LNCaP clone FGC (cell line): ENCODE measurements around the gene AKAP7.

Experiments
- DNase-seq: peaks from one replicate; pipeline ENCODE4 v3.0.0-alpha.2; 2011; ENCODE audit warnings: low read depth
- H3K4me3 ChIP-seq: 2 replicates; pipeline ENCODE4 v1.5.1; 2011; ENCODE audit warnings: mild to moderate bottlenecking, low read depth, low read length, control low read depth
- TF ChIP-seq, protein P1 (sequence below): IDR thresholded peaks from 2 replicates; pipeline ENCODE4 v1.5.1; 2012; ENCODE audit warnings: mild to moderate bottlenecking; ENCODE audit not compliant: control insufficient read depth, insufficient read depth; ENCODE audit errors: extremely low read depth

AKAP7 gene

DNA sequence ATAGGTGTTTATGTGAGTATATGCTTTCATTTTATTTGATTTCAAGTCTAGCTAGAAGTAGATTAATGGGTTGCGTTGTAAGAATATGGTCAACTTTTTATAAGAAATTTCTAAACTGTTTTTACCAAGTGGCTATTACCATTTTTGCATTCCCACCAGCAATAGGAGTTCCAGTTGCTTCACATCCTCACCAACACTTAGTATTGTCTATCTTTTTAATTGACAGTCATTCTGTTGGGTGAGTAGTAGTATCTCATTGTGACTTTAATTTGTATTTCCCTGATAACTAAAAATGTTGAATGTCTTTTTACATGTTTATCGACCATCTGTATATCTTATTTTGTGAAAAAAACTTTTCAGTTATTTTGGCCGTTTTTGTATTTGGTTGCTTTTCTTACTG is 135.3 kb downstream of the AKAP7 start:
- no peak for DNase-seq
- TF ChIP-seq, protein P1, sequence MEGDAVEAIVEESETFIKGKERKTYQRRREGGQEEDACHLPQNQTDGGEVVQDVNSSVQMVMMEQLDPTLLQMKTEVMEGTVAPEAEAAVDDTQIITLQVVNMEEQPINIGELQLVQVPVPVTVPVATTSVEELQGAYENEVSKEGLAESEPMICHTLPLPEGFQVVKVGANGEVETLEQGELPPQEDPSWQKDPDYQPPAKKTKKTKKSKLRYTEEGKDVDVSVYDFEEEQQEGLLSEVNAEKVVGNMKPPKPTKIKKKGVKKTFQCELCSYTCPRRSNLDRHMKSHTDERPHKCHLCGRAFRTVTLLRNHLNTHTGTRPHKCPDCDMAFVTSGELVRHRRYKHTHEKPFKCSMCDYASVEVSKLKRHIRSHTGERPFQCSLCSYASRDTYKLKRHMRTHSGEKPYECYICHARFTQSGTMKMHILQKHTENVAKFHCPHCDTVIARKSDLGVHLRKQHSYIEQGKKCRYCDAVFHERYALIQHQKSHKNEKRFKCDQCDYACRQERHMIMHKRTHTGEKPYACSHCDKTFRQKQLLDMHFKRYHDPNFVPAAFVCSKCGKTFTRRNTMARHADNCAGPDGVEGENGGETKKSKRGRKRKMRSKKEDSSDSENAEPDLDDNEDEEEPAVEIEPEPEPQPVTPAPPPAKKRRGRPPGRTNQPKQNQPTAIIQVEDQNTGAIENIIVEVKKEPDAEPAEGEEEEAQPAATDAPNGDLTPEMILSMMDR = no peak

DNA sequence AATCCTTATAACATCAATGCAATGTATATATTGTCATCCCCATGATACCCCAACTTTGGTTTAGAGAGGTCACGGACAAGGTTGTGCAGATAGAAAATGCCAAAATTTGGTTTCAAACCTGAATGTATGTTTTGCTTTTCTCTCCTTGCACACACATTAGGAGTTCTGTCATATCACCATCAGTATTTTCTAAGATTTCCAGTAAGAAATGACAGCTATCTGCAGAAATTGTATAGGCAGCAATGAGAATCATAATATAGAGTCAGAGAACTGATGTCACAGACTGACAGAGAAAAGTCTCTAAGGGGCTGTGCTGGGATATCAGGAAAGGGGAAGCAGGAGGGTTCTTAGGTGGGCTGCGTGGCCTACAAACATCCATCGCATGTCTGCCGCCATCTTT is 140.0 kb downstream of the AKAP7 start:
- DNase-seq = no peak
- H3K4me3 ChIP-seq = no peak overlapping the region
- TF ChIP-seq, protein P1 = no peak

More for the DNA sequence above, 135.3 kb downstream of the AKAP7 start:
- H3K4me3 ChIP-seq = no peak overlapping the region

DNA sequence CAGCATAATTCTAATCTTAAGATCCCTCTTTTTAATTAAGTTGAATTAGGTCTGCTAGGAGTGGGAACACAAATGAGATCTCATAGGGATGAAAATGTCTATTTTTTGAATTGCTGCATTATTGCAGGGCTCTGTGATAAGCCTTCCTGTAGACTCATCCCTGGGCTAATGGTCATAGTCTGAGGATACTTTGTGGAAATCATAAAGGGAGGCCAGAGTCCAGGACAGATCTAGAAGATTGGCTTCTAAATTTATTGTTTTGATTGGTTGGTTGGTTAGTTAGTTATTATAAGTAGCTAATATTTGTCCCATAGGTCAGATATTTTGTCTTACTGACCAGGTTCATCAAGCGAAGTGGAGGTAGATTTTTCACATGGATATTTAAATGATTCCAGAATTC is 142.3 kb downstream of the AKAP7 start:
- TF ChIP-seq, protein P1 = no peak
- H3K4me3 ChIP-seq = no peak overlapping the region
- DNase-seq = no peak

DNA sequence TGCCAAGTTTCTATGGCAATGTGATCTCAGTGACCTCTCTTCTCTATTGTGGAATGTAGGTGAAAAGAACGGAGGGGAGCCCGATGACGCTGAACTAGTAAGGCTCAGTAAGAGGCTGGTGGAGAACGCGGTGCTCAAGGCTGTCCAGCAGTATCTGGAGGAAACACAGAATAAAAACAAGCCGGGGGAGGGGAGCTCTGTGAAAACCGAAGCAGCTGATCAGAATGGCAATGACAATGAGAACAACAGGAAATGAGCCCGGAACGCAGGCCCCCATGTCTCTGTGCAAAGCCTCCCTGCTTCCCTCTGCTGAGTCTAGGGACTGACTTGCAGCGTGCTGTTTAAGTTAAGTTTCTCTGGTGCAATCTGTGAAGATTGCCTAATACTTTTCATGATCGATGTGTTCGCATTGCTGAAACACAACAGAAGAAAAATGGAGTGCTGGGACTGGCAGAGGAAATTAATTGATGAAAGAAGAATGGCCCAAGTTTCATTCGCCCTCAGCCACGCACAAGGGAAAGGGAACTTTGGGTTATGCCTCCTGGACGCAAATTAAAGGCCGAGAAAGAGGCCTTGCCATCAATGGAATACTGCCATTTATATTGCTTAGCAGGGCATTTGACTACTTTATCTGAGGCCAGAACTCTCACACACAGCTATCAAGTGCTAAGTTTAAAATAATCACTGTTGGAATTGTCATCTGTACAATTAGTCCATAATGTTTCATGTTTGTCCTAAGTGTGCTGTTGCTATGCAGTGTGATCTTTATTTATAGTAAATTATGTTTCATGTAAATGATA is 146.4 kb downstream of the AKAP7 start:
- TF ChIP-seq, protein P1 = no peak
- H3K4me3 ChIP-seq = no peak overlapping the region
- DNase-seq = no peak

DNA sequence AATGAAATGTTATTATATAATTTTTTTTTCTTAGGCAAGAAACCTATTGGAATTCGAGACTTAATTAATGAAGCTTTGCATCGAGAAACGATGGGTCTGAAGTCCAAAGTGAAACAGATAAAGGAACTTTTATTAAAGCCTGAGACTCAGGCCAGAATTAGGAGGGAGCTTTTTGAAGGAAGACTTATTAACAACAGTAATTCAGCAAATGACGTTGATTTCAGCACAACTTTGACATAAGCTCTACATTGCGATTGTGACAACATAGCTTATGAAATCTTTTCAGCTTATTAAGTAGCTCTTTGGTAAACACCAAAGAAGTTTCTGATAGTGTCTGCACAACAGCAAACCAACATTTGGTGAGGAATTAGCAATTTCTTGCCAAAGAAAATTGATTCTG is 147.1 kb downstream of the AKAP7 start:
- no peak overlapping the region for H3K4me3 ChIP-seq
- no peak for DNase-seq
- TF ChIP-seq, protein P1 = no peak

DNA sequence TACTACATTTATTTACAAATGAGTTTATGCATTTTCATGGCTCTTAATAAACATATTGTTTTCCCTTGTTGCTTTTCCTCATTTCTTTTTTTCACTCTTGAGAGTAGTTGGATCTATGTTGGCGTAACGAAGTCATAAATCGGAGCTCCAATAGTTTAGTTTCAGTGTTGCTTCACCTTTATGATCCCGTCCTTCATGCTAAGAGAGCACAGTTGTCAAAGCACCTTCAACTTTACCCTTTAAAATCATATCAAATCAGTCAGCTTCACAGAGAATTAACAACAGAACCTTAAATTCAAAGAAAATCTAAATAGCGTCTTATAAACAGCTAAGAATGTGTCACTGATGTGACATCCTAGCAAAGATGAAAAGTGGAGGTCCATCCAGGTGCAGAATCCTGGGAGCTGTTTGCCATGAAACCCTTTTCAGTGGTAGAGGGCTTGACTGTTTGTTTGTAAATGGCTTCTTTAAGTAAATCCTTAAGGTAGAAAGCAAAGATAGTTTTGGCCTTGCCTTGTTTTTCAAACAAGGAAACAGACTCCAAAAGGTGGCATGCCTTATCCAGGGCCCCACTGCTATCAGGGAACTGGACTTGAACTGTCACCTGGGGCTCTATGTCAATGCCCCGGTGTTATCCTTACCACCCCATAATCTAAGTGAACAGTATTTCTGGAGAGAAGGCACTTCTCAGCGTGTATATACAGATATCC is 148.4 kb downstream of the AKAP7 start:
- H3K4me3 ChIP-seq = no peak overlapping the region
- DNase-seq = no peak
- TF ChIP-seq, protein P1 = no peak
